Natural killer cell treated with Interleukin-12 subunit alpha and Interleukin-12 subunit beta and Interleukin-15 and Interleukin-18, amount 100 ng/mL, for 72 hours (primary cell): Measurements from ENCODE around the gene RAI14. TPM values are rescaled to one million over a fixed set of nuclear protein-coding genes. Genes with fewer than 3 reads are reported as not detected.
"Not testable (repeated sequence)": the region's sequence is repeated elsewhere in the genome, so short reads cannot be mapped to it uniquely, and the experiment has no call there.

Source experiments
- ATAC-seq, 2 donors: fragments of 150-1000 bp; cut with Tn5 transposase in 1 of 2; sonication (Bioruptor Pico), chemical (Tn5 transposase) in 1 of 2; 2 replicates each; pipeline ENCODE4 v1.10.0; 2021
- DNase-seq: peaks from one replicate; pipeline ENCODE4 v3.0.0; 2022; ENCODE audit warnings: low spot score
- H3K27ac Mint-ChIP-seq, 2 donors: 1 replicate in 1 of 2; 2 replicates in 1 of 2; pipeline ENCODE4 v1.8.0; 2022; ENCODE audit warnings: mixed read lengths in 2 of 2, mild to moderate bottlenecking in 1 of 2, moderate library complexity in 1 of 2
- H3K27me3 Mint-ChIP-seq, 2 donors: 1 replicate in 1 of 2; 2 replicates in 1 of 2; pipeline ENCODE4 v1.8.0; 2022; ENCODE audit warnings: mixed read lengths in 2 of 2
- H3K36me3 Mint-ChIP-seq: one replicate; pipeline ENCODE4 v1.8.0; 2022; ENCODE audit warnings: mixed read lengths
- H3K4me1 Mint-ChIP-seq, 2 donors: 1 replicate in 1 of 2; 2 replicates in 1 of 2; pipeline ENCODE4 v1.8.0; 2022; ENCODE audit warnings: low read depth in 2 of 2, mixed read lengths in 2 of 2, mild to moderate bottlenecking in 1 of 2
- H3K4me3 Mint-ChIP-seq: one replicate; pipeline ENCODE4 v1.8.0; 2022; ENCODE audit warnings: mixed read lengths
- H3K9me3 Mint-ChIP-seq: 2 replicates; pipeline ENCODE4 v1.8.0; 2022; ENCODE audit warnings: mixed read lengths
- total RNA-seq, 2 donors: library from RNA; stranded (reverse); gene quantifications; one replicate each; pipeline ENCODE4 v1.2.3, GENCODE V29; 2022

Gene RAI14
- total RNA-seq, 2 donors from 2014 or later = 0.93 to 1.1 TPM

DNA sequence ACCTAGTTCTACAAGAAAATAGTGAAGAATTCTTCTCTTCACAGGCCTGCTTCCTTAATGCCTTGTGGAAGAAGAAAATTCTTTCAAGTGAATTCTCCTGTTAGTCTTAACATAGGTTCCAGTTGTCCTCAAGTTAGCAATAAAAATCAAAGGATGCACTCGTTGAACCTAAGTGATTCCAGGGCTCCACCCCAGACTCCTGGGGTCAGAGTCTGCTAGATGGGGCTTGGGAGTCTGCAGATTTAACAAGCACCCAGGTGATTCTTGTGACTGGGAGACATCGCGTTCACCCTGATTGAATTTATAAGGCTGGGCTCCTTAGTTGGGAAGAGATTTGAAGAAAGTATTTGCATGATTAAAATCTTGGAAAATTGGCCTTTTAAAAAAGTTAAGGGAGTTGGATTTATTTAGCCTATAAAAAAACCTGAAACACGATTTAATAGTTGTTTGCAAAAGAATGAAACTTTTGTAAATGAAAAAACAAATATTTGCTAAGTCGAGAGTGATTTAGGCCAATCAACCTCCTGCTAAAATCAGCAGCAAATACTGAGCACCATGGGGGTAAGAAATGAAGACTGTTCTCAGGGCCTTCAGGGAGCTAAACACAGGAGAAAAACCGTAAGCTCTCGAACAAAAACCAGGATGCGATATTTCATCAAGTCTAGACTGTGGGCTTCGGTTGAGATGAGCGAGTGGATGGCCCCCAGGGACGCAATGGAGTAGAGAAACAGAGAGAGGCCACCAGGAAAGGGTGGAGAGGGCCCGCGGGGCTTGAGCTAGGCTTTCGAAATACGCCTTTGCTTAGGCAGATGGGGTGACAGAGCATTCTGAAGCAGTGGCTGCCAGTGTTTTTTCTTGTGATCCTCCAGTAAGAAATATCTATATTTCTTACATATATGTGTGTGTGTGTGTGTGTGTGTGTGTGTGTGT, 95.9 kb downstream of the RAI14 start:
- no peaks in the 10 kb centered on the region for H3K36me3 Mint-ChIP-seq
- H3K27me3 Mint-ChIP-seq = peaks cover 0 to 7% of the 10 kb centered on the region in 2 donors
- H3K27ac Mint-ChIP-seq = no peak overlapping the region
- no peak overlapping the region for H3K4me3 Mint-ChIP-seq
- H3K9me3 Mint-ChIP-seq = no peaks in the 10 kb centered on the region
- H3K4me1 Mint-ChIP-seq = no peaks in the 10 kb centered on the region
- ATAC-seq (no peak), DNase-seq (no peak)

GRCh38 chr5:34753236-34753635, 97.1 kb downstream of the RAI14 start:
- not testable (repeated sequence) for H3K36me3 Mint-ChIP-seq, H3K9me3 Mint-ChIP-seq, H3K4me3 Mint-ChIP-seq, DNase-seq, ATAC-seq, H3K27ac Mint-ChIP-seq, H3K4me1 Mint-ChIP-seq, H3K27me3 Mint-ChIP-seq

DNA sequence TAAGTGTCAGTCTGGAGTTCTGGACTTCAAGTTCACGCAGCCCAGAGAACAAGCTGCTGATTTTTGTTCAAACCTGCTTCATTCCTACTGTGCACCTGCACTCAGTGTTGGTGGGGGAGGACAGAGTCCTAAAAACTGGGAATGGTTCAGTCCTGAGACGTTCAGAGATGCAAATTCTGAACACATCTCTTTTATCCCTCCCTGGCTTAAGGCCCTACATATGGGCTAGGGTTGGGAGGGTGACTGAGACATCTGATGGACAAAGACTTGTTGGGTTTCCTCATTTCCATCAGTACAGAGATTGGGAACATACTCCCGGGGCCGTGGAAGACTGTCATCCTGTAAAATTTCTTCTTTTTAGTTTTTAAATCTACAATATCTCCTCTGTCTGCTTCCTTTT, 99.8 kb downstream of the RAI14 start:
- H3K36me3 Mint-ChIP-seq = no peaks in the 10 kb centered on the region
- no peaks in the 10 kb centered on the region for H3K9me3 Mint-ChIP-seq
- peaks cover 0 to 7% of the 10 kb centered on the region in 2 donors for H3K27me3 Mint-ChIP-seq
- ATAC-seq (no peak), DNase-seq (no peak)
- no peak overlapping the region for H3K4me3 Mint-ChIP-seq
- no peak overlapping the region for H3K27ac Mint-ChIP-seq
- H3K4me1 Mint-ChIP-seq = no peaks in the 10 kb centered on the region

DNA sequence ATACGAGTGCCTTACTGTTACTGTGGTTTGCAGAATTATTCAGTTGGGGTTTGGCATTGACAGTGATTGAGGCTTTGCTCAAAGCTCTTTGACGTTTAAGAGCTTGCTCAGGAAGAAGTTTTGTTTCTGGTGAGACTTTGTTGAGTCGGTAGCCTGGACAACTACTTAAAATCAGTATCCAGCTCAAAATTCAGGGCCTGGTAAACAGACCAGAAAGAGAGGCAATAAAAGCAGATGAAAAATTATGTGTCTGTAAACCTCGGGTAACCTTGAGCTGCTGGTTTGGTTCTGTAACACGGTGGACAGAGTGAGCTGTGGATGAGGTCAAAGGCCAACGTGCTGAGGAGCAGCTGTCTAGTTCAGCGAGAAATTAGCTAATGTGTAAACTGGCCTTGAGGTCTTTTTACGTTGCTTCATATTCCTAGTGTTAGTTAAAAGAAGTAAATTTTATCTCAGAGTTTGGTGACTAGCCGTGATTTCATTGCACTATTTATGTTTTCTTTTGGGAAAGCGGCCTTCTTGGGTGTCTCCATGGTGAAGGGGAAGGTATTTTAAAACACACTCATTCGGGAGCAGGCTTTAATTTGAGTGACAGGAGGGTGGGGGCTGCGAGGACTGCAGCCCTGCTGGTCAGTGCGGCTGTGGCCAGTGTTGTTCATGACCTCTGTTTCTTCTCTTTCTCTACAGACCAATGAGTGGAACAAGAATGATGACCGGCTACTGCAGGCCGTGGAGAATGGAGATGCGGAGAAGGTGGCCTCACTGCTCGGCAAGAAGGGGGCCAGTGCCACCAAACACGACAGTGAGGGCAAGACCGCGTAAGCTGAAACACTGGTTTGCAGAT, 100.9 kb downstream of the RAI14 start:
- no peak for ATAC-seq
- Mint-ChIP-seq H3K27ac (no peak overlapping the region), H3K4me3 (no peak overlapping the region), H3K9me3 (no peaks in the 10 kb centered on the region), H3K36me3 (no peaks in the 10 kb centered on the region), H3K27me3 (peaks cover 0 to 7% of the 10 kb centered on the region in 2 donors), H3K4me1 (no peaks in the 10 kb centered on the region)
- DNase-seq = no peak

DNA sequence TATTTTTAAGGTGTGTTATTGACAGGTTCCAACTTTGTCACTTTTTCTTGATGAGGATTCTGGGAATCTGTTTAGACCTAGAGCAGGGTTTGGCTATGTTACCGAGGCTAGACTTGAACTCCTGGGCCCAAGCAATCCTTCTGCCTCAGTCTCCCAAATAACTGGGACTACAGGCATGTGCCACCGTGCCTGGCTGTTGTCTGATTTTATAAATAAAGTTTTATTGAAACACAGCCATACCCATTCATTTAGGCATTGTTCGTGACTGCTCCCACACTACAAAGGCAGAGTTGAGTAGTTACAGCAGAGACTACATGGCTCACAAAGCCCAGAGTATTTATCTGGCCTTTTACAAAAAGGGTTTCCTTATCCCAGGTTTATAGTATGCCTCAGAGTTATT, 102.4 kb downstream of the RAI14 start:
- ATAC-seq = no peak
- no peak for DNase-seq
- no peak overlapping the region for H3K27ac Mint-ChIP-seq
- H3K9me3 Mint-ChIP-seq = no peaks in the 10 kb centered on the region
- peaks cover 0 to 7% of the 10 kb centered on the region in 2 donors for H3K27me3 Mint-ChIP-seq
- H3K4me1 Mint-ChIP-seq = no peaks in the 10 kb centered on the region
- no peaks in the 10 kb centered on the region for H3K36me3 Mint-ChIP-seq
- no peak overlapping the region for H3K4me3 Mint-ChIP-seq

DNA sequence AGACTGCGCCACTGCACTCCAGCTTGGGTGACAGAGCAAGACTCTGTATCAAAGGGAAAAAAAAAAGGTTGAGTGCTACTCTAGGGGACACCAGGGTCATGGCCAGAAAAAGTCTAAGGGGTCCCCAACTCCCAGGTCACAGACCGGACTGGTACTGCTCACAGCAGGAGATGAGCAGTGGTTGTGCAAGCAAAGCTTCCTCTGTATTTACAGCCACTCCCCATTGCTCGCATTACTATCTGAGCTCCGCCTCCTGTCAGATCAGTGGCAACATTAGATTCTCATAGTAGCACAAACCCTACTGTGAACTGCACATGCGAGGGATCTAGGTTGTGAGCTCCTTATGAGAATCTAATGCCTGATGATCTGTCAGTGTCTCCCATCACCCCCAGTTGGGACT, 103.1 kb downstream of the RAI14 start:
- H3K4me1 Mint-ChIP-seq, DNase-seq, H3K27me3 Mint-ChIP-seq, ATAC-seq, H3K36me3 Mint-ChIP-seq, H3K4me3 Mint-ChIP-seq, H3K9me3 Mint-ChIP-seq, H3K27ac Mint-ChIP-seq: not testable (repeated sequence)

DNA sequence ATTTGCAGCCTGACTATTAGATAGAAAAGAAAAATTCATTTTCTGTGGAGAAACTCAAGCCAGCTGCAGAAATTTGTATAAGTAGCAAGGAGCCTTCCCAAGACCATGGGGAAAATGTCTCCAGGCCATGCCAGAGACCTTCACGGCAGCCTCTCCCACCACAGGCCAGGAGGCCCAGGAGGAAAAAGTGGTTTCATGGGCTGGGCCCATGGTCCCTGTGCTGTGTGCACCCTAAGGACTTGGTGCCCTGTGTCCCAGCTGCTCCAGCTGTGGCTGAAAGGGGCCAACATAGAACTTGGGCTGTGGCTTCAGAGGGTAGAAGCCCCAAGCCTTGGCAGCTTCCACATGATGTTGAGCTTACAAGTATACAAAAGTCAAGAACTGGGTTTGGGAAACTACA, 109.5 kb downstream of the RAI14 start:
- H3K27me3 Mint-ChIP-seq = peaks cover 0 to 8% of the 10 kb centered on the region in 2 donors
- ATAC-seq (no peak), DNase-seq (no peak)
- H3K36me3 Mint-ChIP-seq = no peaks in the 10 kb centered on the region
- H3K4me1 Mint-ChIP-seq = no peaks in the 10 kb centered on the region
- H3K4me3 Mint-ChIP-seq = no peak overlapping the region
- H3K9me3 Mint-ChIP-seq = no peaks in the 10 kb centered on the region
- no peak overlapping the region for H3K27ac Mint-ChIP-seq

DNA sequence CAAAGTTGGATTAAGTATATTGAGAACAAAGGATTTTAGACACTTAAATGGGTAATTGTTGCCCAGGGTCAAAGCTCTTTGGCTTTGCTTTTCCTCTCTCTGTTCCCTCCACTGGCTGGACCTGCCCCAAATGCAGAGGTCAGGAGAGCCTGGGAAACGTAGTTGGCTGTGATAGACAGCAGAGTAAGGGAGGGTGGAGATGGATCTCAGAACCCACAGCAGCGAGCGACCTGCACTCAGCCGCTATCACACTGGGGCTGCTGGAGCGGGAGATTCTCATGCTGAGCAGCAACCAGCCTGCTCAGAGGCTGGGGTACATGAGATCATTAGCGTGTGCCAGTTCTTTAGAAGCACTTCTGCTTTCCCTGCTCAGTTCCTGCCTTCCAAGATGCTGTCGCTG, 111.1 kb downstream of the RAI14 start:
- H3K27me3 Mint-ChIP-seq = peaks cover 0 to 8% of the 10 kb centered on the region in 2 donors
- no peaks in the 10 kb centered on the region for H3K4me1 Mint-ChIP-seq
- H3K27ac Mint-ChIP-seq = no peak overlapping the region
- ATAC-seq = no peak
- DNase-seq = no peak
- H3K36me3 Mint-ChIP-seq = no peaks in the 10 kb centered on the region
- H3K4me3 Mint-ChIP-seq = no peak overlapping the region
- H3K9me3 Mint-ChIP-seq = no peaks in the 10 kb centered on the region

GRCh38 chr5:34770486-34770885, 114.4 kb downstream of the RAI14 start:
- ATAC-seq (no peak), DNase-seq (no peak)
- Mint-ChIP-seq H3K4me1 (no peaks in the 10 kb centered on the region), H3K4me3 (no peak overlapping the region), H3K27me3 (peaks cover 11 to 28% of the 10 kb centered on the region in 2 donors), H3K27ac (no peak overlapping the region), H3K36me3 (peaks cover 7% of the 10 kb centered on the region), H3K9me3 (peaks cover 7% of the 10 kb centered on the region)

DNA sequence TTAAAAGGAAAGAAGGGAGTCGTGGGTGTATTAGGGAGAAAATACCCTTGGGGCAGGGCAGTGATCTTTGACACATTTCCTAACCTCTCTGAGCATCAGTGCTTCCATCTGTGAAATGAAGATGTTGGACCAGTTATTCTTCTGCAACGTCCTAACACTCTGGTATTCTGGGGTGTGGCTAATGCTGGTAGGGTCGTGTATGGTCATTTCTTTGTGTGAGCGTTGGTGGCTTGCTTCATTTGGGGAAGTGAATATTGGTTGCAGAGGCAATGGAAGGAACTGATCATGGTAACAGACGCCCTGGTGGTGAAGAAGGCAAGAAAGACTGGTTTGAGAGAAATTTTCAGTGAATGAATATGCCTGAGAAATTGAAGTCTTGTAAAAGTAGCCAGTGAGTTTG, 114.9 kb downstream of the RAI14 start:
- Mint-ChIP-seq H3K27ac (no peak overlapping the region), H3K36me3 (peaks cover 7% of the 10 kb centered on the region)

DNA sequence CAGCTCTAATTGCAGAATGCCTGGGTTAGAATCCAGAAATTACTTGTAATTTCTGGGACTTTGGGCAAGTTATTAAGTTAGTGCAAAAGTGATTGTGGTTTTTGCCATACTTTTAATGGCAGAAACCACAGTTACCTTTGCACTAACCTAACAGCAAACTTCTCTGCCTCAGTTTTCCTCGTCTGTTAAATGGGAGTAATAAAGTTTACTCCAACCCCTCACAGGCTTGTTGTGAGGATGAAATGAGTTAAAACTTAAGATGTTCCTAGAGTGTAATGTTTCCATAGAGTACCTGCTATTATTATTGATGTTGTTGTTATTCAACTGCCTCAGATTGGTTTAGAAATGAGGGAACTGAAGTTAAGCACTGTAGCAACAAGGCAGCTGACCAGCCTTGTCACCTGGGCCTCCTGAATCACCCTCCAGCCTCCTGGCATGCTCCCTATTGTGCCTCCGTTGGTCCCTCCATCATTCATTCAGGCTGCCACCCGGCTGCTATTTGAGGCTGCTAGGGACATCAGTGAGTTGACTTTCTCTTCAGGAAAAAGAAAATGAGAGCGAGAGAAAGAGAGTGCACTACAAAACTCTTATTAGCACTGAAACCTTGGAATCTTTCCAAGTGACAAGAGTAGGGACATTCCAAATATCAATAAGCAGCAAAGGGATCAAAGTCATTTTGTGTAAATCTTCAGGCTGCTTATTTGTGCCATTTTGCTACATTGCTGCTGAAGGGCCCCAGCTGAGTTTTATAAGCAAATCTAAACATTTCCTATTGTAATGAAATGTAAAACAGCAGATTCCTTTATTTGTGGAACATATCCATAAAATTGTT, 116.4 kb downstream of the RAI14 start:
- peaks cover 11 to 28% of the 10 kb centered on the region in 2 donors for H3K27me3 Mint-ChIP-seq
- peaks cover 7% of the 10 kb centered on the region for H3K36me3 Mint-ChIP-seq
- H3K4me1 Mint-ChIP-seq = no peaks in the 10 kb centered on the region
- H3K4me3 Mint-ChIP-seq = no peak overlapping the region
- H3K27ac Mint-ChIP-seq = no peak overlapping the region
- DNase-seq (no peak), ATAC-seq (no peak)
- H3K9me3 Mint-ChIP-seq = peaks cover 7% of the 10 kb centered on the region

More for the DNA sequence above, 114.9 kb downstream of the RAI14 start:
- ATAC-seq = no peak
- Mint-ChIP-seq H3K9me3 (peaks cover 7% of the 10 kb centered on the region), H3K4me1 (no peaks in the 10 kb centered on the region), H3K27me3 (peaks cover 11 to 28% of the 10 kb centered on the region in 2 donors), H3K4me3 (no peak overlapping the region)
- no peak for DNase-seq

GRCh38 chr5:34774139-34774538, 118.0 kb downstream of the RAI14 start:
- peaks cover 7% of the 10 kb centered on the region for H3K36me3 Mint-ChIP-seq
- peaks cover 7% of the 10 kb centered on the region for H3K9me3 Mint-ChIP-seq
- H3K27ac Mint-ChIP-seq = no peak overlapping the region
- DNase-seq (no peak), ATAC-seq (no peak)
- H3K27me3 Mint-ChIP-seq = peaks cover 11 to 28% of the 10 kb centered on the region in 2 donors
- H3K4me1 Mint-ChIP-seq = no peaks in the 10 kb centered on the region
- no peak overlapping the region for H3K4me3 Mint-ChIP-seq

DNA sequence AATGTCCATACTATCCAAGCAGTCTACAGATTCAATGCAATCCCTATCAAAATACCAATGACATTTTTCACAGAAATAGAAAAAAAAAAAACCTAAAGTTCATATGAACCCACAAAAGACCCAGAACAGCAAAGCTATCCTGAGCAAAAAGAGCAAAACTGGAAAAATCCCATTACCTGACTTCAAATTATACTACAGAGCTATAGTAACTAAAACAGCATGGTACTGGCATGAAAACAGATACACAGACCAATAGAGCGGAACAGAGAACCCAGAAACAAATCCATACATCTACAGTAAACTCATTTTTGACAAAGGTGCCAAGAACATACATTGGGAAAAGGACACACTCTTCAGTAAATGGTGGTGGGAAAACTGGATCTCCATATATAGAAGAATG, 118.5 kb downstream of the RAI14 start:
- H3K4me3 Mint-ChIP-seq, H3K9me3 Mint-ChIP-seq, ATAC-seq, H3K27ac Mint-ChIP-seq, DNase-seq, H3K4me1 Mint-ChIP-seq, H3K36me3 Mint-ChIP-seq: not testable (repeated sequence)
- H3K27me3 Mint-ChIP-seq = peaks cover 11 to 28% of the 10 kb centered on the region in 2 donors
